Body of pancreas (tissue), 4 donors: ENCODE data around the gene CIRBP. TPM values are rescaled to one million over a fixed set of nuclear protein-coding genes. Genes with fewer than 3 reads are reported as not detected.

ENCODE experiments used
- ATAC-seq: fragments of 150-250 bp; one replicate; pipeline ENCODE4 v1.9.1; 2016
- DNase-seq, 4 donors: peaks; one replicate each; pipeline ENCODE4 v3.0.0-alpha.2; 2019
- H3K27ac ChIP-seq, 4 donors: fragments of 200-600 bp; sonication (generic); 1 replicate in 3 of 4; 2 replicates in 1 of 4; pipeline versions ENCODE4 v1.5.1 to v1.6.1; 2016 to 2019; ENCODE audit warnings: mild to moderate bottlenecking in 1 of 4, mixed read lengths in 1 of 4, moderate library complexity in 1 of 4
- H3K27me3 ChIP-seq, 2 donors: fragments of 200-600 bp; sonication (generic); one replicate each; pipeline ENCODE4 v1.6.0; 2016; ENCODE audit warnings: mild to moderate bottlenecking in 1 of 2
- H3K36me3 ChIP-seq, 2 donors: fragments of 200-600 bp; sonication (generic); replicated peaks in 1 of 2; 2 replicates each; pipeline ENCODE4 v1.5.1; 2016; ENCODE audit warnings: low read depth in 2 of 2; ENCODE audit not compliant: insufficient read depth in 1 of 2
- H3K4me1 ChIP-seq: fragments of 200-600 bp; sonication (generic); one replicate; pipeline ENCODE4 v1.6.0; 2016
- H3K4me3 ChIP-seq, 2 donors: fragments of 200-600 bp; sonication (generic); 1 replicate in 1 of 2; 2 replicates in 1 of 2; pipeline ENCODE4 v1.5.1; 2016 to 2019
- H3K9me3 ChIP-seq, 3 donors: fragments of 200-600 bp; sonication (generic); 1 replicate in 2 of 3; 2 replicates in 1 of 3; pipeline ENCODE4 v1.5.1; 2016
- POLR2A ChIP-seq, 3 donors: fragments of 450-650 bp; IDR thresholded peaks; one replicate each; pipeline ENCODE4 v1.6.1; 2016; ENCODE audit warnings: antibody characterized with exemption in 3 of 3, mild to moderate bottlenecking in 2 of 3
- WGBS, 2 donors: methylation state at CpG; one replicate each; pipeline ENCODE4 v1.1.5; 2017; 5-methylcytosine and 5-hydroxymethylcytosine counted together
- intact Hi-C: fragments of 100-400 bp; cut with DNase I; formaldehyde crosslinking; loops from one replicate; pipeline ENCODE4 v1.15.1; 2023
- total RNA-seq, 2 donors: library from RNA; depleted of rRNA; stranded (reverse); fragments of >200 nt; gene quantifications; one replicate each; pipeline ENCODE4 v1.1.0, GENCODE V29; 2016
- TF ChIP-seq, protein P1 (sequence below), 7 experiments: fragments of 450-650 bp in 4 of 7; fragments of 200-600 bp in 3 of 7; sonication (generic) in 3 of 7; IDR thresholded peaks; one replicate each; pipeline ENCODE4 v1.5.1; 2016 to 2019; ENCODE audit warnings: antibody characterized with exemption in 7 of 7

The CIRBP gene
- total RNA-seq, 2 donors from 2014 or later, result 582 to 630 TPM

DNA sequence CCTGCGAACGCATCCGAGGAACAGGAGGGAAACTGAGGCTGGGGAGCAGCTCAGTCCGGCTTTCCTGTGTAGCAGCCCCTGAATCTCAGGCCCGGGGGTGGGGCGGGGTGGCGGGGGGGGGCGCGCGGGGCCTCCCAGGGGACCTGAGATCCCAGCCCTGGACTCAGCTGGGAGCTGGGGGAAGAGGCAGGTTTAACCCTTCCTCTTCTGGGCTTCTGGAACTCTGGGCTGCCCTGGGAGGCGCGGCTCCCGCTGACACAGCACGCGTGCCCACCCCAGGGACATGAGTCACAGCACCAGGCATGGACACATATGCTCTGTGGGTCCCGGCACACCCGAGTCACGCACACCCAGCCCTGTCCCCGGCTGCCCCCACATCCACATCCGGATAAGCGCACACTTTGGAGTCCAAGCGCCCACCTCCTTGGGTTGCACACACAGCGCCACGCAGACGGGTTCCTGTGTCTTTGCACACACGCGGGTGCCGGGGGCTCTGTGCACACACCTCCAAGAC is 3.5 kb upstream of the CIRBP start:
- Histone ChIP-seq H3K27me3 (no peaks in the 10 kb centered on the region), H3K27ac (peak overlapping the region; percentile 55 to 100 (median 90)), H3K4me1 (peaks cover 80% of the 10 kb centered on the region), H3K9me3 (no peaks in the 10 kb centered on the region), H3K36me3 (no peaks in the 10 kb centered on the region), H3K4me3 (no peak overlapping the region)
- intact Hi-C loops, result no loop called here
- WGBS, 2 donors, result 36 to 53% methylated on average over 25 to 28 of the region's 28 CpGs
- ATAC-seq (no peak), DNase-seq (peak in 3 of 4 donors; percentile 51 to 77 (median 57))
- TF ChIP-seq, protein P1, sequence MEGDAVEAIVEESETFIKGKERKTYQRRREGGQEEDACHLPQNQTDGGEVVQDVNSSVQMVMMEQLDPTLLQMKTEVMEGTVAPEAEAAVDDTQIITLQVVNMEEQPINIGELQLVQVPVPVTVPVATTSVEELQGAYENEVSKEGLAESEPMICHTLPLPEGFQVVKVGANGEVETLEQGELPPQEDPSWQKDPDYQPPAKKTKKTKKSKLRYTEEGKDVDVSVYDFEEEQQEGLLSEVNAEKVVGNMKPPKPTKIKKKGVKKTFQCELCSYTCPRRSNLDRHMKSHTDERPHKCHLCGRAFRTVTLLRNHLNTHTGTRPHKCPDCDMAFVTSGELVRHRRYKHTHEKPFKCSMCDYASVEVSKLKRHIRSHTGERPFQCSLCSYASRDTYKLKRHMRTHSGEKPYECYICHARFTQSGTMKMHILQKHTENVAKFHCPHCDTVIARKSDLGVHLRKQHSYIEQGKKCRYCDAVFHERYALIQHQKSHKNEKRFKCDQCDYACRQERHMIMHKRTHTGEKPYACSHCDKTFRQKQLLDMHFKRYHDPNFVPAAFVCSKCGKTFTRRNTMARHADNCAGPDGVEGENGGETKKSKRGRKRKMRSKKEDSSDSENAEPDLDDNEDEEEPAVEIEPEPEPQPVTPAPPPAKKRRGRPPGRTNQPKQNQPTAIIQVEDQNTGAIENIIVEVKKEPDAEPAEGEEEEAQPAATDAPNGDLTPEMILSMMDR (IDR thresholded peaks at IDR 0.05), result no peak
- TF ChIP-seq POLR2A (IDR thresholded peaks at IDR 0.05), result no peak

DNA sequence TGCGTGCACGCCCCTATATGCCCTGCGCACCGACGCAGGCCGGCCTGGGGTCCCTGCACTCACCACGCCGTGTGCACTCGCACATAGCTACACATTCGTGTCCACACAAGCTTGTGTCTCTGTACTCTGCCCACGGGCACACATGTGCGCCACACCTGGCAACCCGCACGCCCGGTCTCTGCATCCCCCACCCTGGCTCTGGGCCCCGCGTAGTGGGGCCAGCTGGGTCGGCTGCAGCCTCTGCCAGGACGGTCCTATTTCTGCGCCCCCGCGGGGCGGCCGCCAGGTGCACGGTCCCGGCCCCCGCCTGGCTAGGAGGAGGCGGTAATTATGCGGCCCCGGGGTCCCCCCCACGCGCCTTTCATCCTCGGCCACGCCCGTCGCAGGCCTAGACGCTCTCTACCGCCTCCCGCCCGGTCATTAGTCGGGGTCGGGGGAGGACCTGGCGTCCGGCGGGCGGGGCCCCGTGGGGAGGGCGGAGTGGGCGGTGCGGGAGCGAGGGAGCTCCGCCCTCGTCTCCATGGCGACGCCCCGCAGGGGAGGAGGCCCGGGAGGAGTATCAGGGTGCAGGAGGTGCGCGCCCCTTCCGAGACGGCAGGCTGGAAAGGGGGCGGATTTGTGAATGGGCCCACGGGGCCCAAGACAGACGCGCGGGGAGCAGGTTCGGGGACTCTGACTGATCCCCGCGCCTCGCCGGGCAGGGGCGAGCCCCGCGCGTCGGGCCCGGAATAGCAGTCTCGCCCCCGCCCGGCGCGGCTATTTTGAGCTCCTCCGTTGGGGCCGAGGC is 2.8 kb upstream of the CIRBP start:
- DNase-seq, result peak; percentile 78 to 82 (median 82)
- no peaks in the 10 kb centered on the region for H3K9me3 ChIP-seq
- TF ChIP-seq POLR2A (IDR thresholded peaks at IDR 0.05), result peak in 1 of 3 donors; percentile 13
- TF ChIP-seq, protein P1 (IDR thresholded peaks at IDR 0.05), result no peak
- WGBS, 2 donors, result 7% methylated on average over 84 of the region's 84 CpGs; no CpG with 5 or more reads in 1 of the 2 donors
- peak; percentile 12 for ATAC-seq
- no peaks in the 10 kb centered on the region for H3K36me3 ChIP-seq
- peak overlapping the region; percentile 55 to 100 (median 90) for H3K27ac ChIP-seq
- H3K4me3 ChIP-seq, result peak overlapping the region in 1 of 2 donors; percentile 19
- peaks cover 81% of the 10 kb centered on the region for H3K4me1 ChIP-seq
- intact Hi-C loops, result no loop called here
- H3K27me3 ChIP-seq, result no peaks in the 10 kb centered on the region

DNA sequence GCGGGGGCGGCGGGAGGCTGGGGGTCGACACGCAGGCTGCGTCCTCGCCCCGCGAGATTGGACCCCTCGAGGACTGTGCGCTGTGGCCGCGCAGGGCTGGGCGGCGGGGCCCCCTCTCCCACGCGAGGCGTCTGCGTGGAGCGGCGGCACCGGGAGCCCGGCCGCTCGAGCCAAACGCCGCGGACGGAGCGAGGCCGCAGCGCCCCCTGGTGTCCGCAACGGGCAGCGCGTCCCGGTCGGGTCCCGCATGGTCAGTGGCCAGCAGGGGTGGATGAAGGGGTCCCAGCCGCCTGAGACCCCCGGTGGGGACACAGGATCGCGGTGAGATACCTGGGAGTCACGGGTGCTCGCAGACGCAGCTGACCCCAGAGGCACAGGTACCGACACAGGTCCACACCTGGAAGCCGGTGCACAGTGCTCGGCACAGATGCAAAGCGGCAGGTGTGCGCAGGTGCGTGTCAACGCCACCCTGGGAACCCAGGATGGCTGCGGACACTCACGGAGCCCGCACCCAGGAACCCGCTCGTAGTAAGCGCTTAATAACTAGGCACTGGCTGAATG is 2.1 kb upstream of the CIRBP start:
- peak overlapping the region; percentile 6 to 100 (median 90) for H3K27ac ChIP-seq
- peak; percentile 65 to 81 (median 74) for DNase-seq
- no peak for TF ChIP-seq POLR2A (IDR thresholded peaks at IDR 0.05)
- TF ChIP-seq, protein P1 (IDR thresholded peaks at IDR 0.05), result peak; percentile 88 to 98 (median 96)
- intact Hi-C loops, result no loop called here
- H3K9me3 ChIP-seq, result no peaks in the 10 kb centered on the region
- ATAC-seq, result peak; percentile 8
- WGBS, 2 donors, result 1% methylated on average over 54 of the region's 59 CpGs; no CpG with 5 or more reads in 1 of the 2 donors
- H3K27me3 ChIP-seq, result no peaks in the 10 kb centered on the region
- H3K36me3 ChIP-seq, result no peaks in the 10 kb centered on the region
- peaks cover 81% of the 10 kb centered on the region for H3K4me1 ChIP-seq
- peak overlapping the region in 1 of 2 donors; percentile 19 for H3K4me3 ChIP-seq

DNA sequence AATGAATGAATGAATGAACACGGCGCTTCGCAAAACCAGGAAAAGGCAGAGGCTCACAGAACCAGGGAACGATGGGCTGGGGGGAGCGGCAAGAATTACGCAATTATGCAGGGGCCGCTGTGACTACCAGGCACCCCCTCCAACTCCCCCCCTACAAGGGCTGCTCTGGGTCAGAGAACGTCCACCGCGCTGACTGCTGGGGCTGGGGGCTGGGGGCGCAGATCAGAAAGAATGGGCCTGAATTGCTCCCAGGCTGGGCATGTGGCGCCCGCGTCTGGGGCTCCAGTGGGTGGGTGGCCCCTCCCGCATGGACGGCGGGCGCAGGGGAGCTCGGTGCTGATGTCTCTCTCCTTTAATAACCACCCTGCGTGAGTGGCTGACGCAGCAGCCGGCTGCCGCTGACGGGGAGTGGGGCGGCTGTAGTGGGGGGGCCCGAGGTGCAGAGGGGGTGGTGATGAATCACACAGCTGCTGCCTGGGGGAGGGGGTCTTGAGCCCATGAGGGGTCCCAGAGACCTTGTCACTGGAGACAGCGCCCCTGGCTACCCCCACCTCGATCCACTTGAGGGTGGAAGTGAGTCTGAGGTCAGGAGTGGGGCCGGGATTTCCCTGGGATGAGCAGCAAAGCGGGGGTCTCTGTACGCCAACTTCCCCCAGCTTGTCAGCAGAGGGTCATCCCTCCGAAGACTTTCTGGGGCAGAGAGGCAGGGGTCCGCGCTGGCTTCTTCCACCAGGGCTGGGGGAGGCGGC is 1.5 kb upstream of the CIRBP start:
- Histone ChIP-seq H3K27ac (peak overlapping the region in 3 of 4 donors; percentile 95 to 100 (median 98)), H3K36me3 (peaks cover under 1% of the 10 kb centered on the region in 2 donors), H3K9me3 (no peaks in the 10 kb centered on the region), H3K4me3 (no peak overlapping the region), H3K27me3 (no peaks in the 10 kb centered on the region), H3K4me1 (peaks cover 81% of the 10 kb centered on the region)
- TF ChIP-seq, protein P1 (IDR thresholded peaks at IDR 0.05), result no peak
- no peak for TF ChIP-seq POLR2A (IDR thresholded peaks at IDR 0.05)
- WGBS, 2 donors, result 33 to 34% methylated on average over 29 to 34 of the region's 35 CpGs
- DNase-seq (peak in 2 of 4 donors; percentile 29 to 33), ATAC-seq (no peak)
- intact Hi-C loops, result no loop called here
